Panc1 (cell line): Measurements from ENCODE around the gene ZBTB47. TPM values are rescaled to one million over a fixed set of nuclear protein-coding genes. Genes with fewer than 3 reads are reported as not detected.

ENCODE experiments used
- ATAC-seq: fragments of 200-7000 bp; cut with Tn5 transposase; 2 replicates; pipeline ENCODE4 v1.9.1; 2020; ENCODE audit warnings: mild to moderate bottlenecking, moderate library complexity
- BruUV-seq: library from RNA; stranded (reverse); fragments of 400-500 nt; replicated peaks from 2 replicates; lab custom pipeline; 2021; lab: Mats Ljungman, UMichigan
- CTCF ChIA-PET: fragments of 300-600 bp; sonication (Branson Sonifier 250); formaldehyde crosslinking; loops from one replicate; lab custom pipeline; 2022; ENCODE audit warnings: antibody characterized with exemption; lab: Charles Lee
- POLR2A ChIA-PET: fragments of 300-600 bp; sonication (Branson Sonifier 250); formaldehyde crosslinking; loops from one replicate; lab custom pipeline; 2022; ENCODE audit warnings: antibody characterized with exemption; lab: Charles Lee
- DNase-seq: peaks from one replicate; pipeline ENCODE4 v3.0.0-alpha.2; 2010; ENCODE audit warnings: low read depth, low spot score
- H3K27ac ChIP-seq: 2 replicates; pipeline ENCODE4 v1.5.1; 2011; ENCODE audit warnings: mild to moderate bottlenecking, low read length, inconsistent platforms
- H3K27me3 ChIP-seq: fragments of 200-500 bp; sonication (Bioruptor generic); 2 replicates; pipeline ENCODE4 v1.6.0; 2014; ENCODE audit warnings: low read length, inconsistent platforms; ENCODE audit not compliant: control insufficient read depth, insufficient read depth
- H3K36me3 ChIP-seq: fragments of 200-500 bp; sonication (Bioruptor generic); 2 replicates; pipeline ENCODE4 v1.5.1; 2014; ENCODE audit warnings: inconsistent platforms, mild to moderate bottlenecking, low read length, moderate library complexity; ENCODE audit not compliant: control insufficient read depth, insufficient read depth
- H3K4me1 ChIP-seq: 2 replicates; pipeline ENCODE4 v1.5.1; 2011; ENCODE audit warnings: inconsistent platforms, mild to moderate bottlenecking, low read length, moderate library complexity; ENCODE audit not compliant: control insufficient read depth, insufficient read depth
- H3K4me3 ChIP-seq, 2 experiments: 2 replicates each; pipeline ENCODE4 v1.5.1; 2011 to 2012; ENCODE audit warnings: low read depth in 2 of 2, low read length in 2 of 2, mild to moderate bottlenecking in 2 of 2, inconsistent platforms in 1 of 2, moderate library complexity in 1 of 2
- H3K9me3 ChIP-seq: fragments of 200-500 bp; sonication (Bioruptor generic); 2 replicates; pipeline ENCODE4 v1.5.1; 2014; ENCODE audit warnings: low read depth, mild to moderate bottlenecking, inconsistent platforms, low read length, moderate library complexity; ENCODE audit not compliant: control insufficient read depth, insufficient read depth
- POLR2AphosphoS5 ChIP-seq: IDR thresholded peaks from 2 replicates; pipeline ENCODE4 v1.6.1; 2012; ENCODE audit warnings: mild to moderate bottlenecking, low read depth, low read length, moderate library complexity
- REST ChIP-seq, 2 experiments: IDR thresholded peaks; 2 replicates each; pipeline ENCODE4 v1.6.1; 2011 to 2012; ENCODE audit warnings: low read depth in 2 of 2, control low read depth in 1 of 2, low read length in 1 of 2, mild to moderate bottlenecking in 1 of 2, moderate library complexity in 1 of 2; ENCODE audit not compliant: insufficient read depth in 1 of 2
- SIN3A ChIP-seq: IDR thresholded peaks from 2 replicates; pipeline ENCODE4 v1.6.1; 2012; ENCODE audit warnings: low read depth, mild to moderate bottlenecking, low read length, moderate library complexity, borderline replicate concordance; ENCODE audit not compliant: insufficient read depth
- TCF7L2 ChIP-seq: IDR thresholded peaks from 2 replicates; pipeline ENCODE4 v1.6.1; 2011; ENCODE audit warnings: mild to moderate bottlenecking, low read depth, low read length, inconsistent platforms
- in situ Hi-C: cut with HindIII; loops from 2 replicates; pipeline ENCODE4 v1.10.0; 2016; ENCODE audit warnings: low sequenced_read_pairs, low pct_unique_long_range_greater_than_20kb
- intact Hi-C: fragments of 100-400 bp; cut with micrococcal nuclease; formaldehyde crosslinking; loops from one replicate; pipeline ENCODE4 v1.10.0; 2022; ENCODE audit not compliant: unreplicated experiment
- total RNA-seq: library from RNA; stranded (reverse); gene quantifications from one replicate; pipeline ENCODE4 v1.2.1, GENCODE V29; 2021; ENCODE audit not compliant: unreplicated experiment
- TF ChIP-seq, protein P1 (sequence below): fragments of 450-650 bp; IDR thresholded peaks from 2 replicates; pipeline ENCODE4 v1.5.1; 2017; ENCODE audit warnings: mild to moderate bottlenecking

ZBTB47 gene
- total RNA-seq, 1 experiment from 2014 or later = 3.6 TPM

DNA sequence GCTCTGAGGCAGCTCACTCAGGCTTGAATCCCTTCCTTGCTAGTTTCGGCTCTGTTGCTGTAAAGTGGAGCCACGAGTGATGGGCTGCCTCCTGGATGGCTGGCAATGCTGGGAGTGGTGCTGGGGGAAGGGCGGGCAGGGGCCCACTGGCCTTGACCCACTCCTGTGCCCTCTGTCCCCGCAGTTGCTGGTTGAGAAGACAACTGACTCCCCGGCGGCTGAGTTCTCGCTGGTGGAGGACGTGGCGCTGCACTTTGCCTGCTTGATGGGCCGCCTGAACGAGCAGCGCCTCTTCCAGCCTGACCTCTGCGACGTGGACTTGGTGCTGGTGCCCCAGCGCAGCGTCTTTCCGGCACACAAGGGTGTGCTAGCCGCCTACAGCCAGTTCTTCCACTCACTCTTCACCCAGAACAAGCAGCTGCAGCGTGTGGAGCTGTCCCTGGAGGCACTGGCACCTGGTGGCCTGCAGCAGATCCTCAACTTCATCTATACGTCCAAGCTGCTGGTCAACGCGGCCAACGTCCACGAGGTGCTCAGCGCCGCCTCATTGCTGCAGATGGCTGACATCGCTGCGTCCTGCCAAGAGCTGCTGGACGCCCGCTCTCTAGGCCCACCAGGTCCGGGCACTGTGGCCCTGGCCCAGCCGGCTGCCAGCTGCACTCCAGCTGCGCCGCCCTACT, 4.7 kb downstream of the ZBTB47 start:
- TF ChIP-seq REST (IDR thresholded peaks at IDR 0.05; ENCODE audit: insufficient read depth in 1 of 2, low read depth in 2 of 2, low read length in 1 of 2) (no peak), TCF7L2 (no peak), POLR2AphosphoS5 (no peak), SIN3A (no peak)
- TF ChIP-seq, protein P1, sequence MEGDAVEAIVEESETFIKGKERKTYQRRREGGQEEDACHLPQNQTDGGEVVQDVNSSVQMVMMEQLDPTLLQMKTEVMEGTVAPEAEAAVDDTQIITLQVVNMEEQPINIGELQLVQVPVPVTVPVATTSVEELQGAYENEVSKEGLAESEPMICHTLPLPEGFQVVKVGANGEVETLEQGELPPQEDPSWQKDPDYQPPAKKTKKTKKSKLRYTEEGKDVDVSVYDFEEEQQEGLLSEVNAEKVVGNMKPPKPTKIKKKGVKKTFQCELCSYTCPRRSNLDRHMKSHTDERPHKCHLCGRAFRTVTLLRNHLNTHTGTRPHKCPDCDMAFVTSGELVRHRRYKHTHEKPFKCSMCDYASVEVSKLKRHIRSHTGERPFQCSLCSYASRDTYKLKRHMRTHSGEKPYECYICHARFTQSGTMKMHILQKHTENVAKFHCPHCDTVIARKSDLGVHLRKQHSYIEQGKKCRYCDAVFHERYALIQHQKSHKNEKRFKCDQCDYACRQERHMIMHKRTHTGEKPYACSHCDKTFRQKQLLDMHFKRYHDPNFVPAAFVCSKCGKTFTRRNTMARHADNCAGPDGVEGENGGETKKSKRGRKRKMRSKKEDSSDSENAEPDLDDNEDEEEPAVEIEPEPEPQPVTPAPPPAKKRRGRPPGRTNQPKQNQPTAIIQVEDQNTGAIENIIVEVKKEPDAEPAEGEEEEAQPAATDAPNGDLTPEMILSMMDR = no peak
- Histone ChIP-seq H3K9me3 (no peaks in the 10 kb centered on the region), H3K27ac (no peak overlapping the region), H3K36me3 (no peaks in the 10 kb centered on the region), H3K27me3 (no peaks in the 10 kb centered on the region), H3K4me3 (no peak overlapping the region), H3K4me1 (peaks cover 2% of the 10 kb centered on the region; the same call in 1 of the 2 replicates)
- POLR2A ChIA-PET = no interaction called here
- intact Hi-C loops = no loop called here
- ATAC-seq (no peak), DNase-seq (no peak)
- CTCF ChIA-PET = no interaction called here
- BruUV-seq = no TSS peak
- in situ Hi-C loops = no loop called here

DNA sequence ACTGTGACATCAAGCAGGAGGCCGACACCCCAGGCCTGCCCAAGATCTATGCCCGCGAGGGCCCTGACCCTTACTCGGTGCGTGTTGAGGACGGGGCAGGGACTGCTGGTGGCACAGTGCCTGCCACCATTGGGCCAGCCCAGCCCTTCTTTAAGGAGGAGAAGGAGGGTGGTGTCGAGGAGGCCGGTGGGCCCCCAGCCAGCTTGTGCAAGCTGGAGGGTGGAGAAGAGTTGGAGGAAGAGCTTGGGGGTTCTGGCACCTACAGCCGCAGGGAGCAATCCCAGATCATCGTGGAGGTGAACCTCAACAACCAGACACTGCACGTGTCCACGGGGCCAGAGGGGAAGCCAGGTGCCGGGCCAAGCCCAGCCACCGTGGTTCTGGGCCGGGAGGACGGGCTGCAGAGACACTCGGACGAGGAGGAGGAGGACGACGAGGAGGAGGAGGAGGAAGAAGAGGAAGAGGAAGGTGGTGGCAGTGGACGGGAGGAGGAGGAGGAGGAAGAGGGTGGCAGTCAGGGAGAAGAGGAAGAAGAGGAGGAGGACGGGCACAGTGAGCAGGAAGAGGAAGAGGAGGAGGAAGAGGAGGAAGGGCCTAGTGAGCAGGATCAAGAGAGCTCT, 5.4 kb downstream of the ZBTB47 start:
- no peak overlapping the region for H3K4me3 ChIP-seq
- ChIA-PET CTCF (no interaction called here), POLR2A (no interaction called here)
- H3K27me3 ChIP-seq = no peaks in the 10 kb centered on the region
- H3K4me1 ChIP-seq = no peaks in the 10 kb centered on the region; the same call in 1 of the 2 replicates
- no peaks in the 10 kb centered on the region for H3K9me3 ChIP-seq
- DNase-seq (no peak), ATAC-seq (no peak)
- BruUV-seq = no TSS peak
- intact Hi-C loops = no loop called here
- H3K27ac ChIP-seq = no peak overlapping the region
- no peak for TF ChIP-seq TCF7L2
- no peak for TF ChIP-seq SIN3A
- TF ChIP-seq, protein P1 = no peak
- no peak for TF ChIP-seq REST (IDR thresholded peaks at IDR 0.05; ENCODE audit: insufficient read depth in 1 of 2, low read depth in 2 of 2, low read length in 1 of 2)
- TF ChIP-seq POLR2AphosphoS5 = no peak
- in situ Hi-C loops = no loop called here
- no peaks in the 10 kb centered on the region for H3K36me3 ChIP-seq
